Ectodermal cell (in vitro differentiated cells): ENCODE data around the gene LYPD1.

Source experiments
- H3K27ac ChIP-seq: 2 replicates; pipeline ENCODE4 v1.7.0; 2013; ENCODE audit warnings: mild to moderate bottlenecking, low read depth, low read length; ENCODE audit not compliant: insufficient read depth, poor library complexity, severe bottlenecking
- H3K27me3 ChIP-seq: 2 replicates; pipeline ENCODE4 v1.7.0; 2013; ENCODE audit warnings: mild to moderate bottlenecking, low read length; ENCODE audit not compliant: insufficient read depth, control insufficient read depth, poor library complexity, severe bottlenecking
- H3K36me3 ChIP-seq: one replicate; pipeline ENCODE4 v1.7.0; 2013; ENCODE audit warnings: low read length; ENCODE audit not compliant: control insufficient read depth, insufficient read depth
- H3K4me1 ChIP-seq: one replicate; pipeline ENCODE4 v1.7.0; 2013; ENCODE audit warnings: low read length; ENCODE audit not compliant: control insufficient read depth, insufficient read depth
- H3K4me3 ChIP-seq: 2 replicates; pipeline ENCODE4 v1.7.0; 2013; ENCODE audit warnings: low read depth, low read length, control low read depth; ENCODE audit not compliant: insufficient read depth
- H3K9me3 ChIP-seq: 2 replicates; pipeline ENCODE4 v1.7.0; 2013; ENCODE audit warnings: mild to moderate bottlenecking, low read length, moderate library complexity; ENCODE audit not compliant: control insufficient read depth
- WGBS, 2 experiments: methylation state at CpG; one replicate each; pipeline ENCODE4 v1.1.7; 2013; ENCODE audit warnings: missing lambda C conversion rate in 2 of 2; 5-methylcytosine and 5-hydroxymethylcytosine counted together

The LYPD1 gene

DNA sequence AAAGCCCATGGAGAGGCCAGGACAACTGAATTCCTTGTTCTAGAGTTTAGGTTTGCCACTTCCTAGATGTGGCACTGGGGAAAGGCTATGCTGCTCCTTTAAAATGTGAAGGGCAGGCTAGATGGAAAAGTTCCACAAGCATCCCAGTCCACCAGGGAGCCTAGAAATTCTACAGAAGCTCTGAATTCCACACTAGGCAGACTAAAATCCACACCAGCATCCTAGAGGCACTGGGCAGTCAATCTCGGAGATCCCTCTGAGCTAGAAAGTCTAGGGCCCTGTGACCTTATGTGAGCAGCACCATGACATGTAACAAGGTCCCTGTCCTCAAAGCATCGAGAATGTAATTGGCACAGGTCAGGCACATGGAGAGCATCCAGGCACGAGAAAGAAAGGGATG is 71.5 kb downstream of the LYPD1 start:
- Histone ChIP-seq H3K4me3 (no peak overlapping the region), H3K27ac (no peak overlapping the region), H3K27me3 (no peaks in the 10 kb centered on the region), H3K4me1 (no peaks in the 10 kb centered on the region), H3K36me3 (no peaks in the 10 kb centered on the region), H3K9me3 (no peaks in the 10 kb centered on the region)
- WGBS, 2 experiments = 93 to 94% methylated on average over 3 of the region's 3 CpGs

DNA sequence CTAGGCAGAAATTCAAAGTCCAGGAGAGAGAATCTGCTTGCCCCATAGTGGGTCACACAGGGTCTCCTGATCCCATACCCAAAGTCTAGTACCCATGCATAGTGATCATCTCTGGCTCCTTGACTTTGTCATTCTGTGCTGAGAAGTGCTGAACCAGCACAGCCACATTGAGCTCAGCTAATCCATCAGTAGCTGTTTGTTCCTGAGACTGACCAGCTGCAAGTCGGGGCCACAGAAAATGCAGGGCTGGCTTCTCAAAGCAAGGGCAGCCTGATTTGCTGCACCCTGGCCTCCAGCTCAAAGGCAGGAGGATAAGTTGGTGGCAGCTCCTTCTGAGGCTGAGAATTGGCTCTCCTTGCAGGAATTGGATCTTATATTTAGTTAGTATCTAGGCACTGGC is 72.2 kb downstream of the LYPD1 start:
- Histone ChIP-seq H3K27me3 (no peaks in the 10 kb centered on the region), H3K4me3 (no peak overlapping the region)

DNA sequence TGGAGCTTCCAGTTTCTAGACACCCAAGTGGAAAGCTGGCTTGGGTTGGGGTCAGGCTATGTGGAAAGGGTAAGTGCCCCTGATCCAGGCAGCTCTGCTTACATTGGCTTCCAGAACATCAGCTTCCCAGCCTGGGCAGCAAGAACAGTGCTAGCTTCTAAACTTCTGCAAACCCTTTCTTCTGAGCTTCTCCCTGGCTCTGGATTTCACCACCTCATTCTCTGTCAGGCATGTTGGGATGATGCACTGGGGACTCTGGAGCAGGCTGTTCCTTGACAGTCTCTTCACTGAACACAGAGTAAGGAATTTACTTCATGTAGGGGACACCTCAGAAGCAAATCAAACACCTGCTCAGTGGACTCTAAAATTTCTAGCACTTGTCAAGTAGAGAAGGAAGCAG is 72.8 kb downstream of the LYPD1 start:
- H3K27ac ChIP-seq = no peak overlapping the region
- no peaks in the 10 kb centered on the region for H3K36me3 ChIP-seq
- no peaks in the 10 kb centered on the region for H3K9me3 ChIP-seq
- no peaks in the 10 kb centered on the region for H3K4me1 ChIP-seq
- no peaks in the 10 kb centered on the region for H3K27me3 ChIP-seq
- no peak overlapping the region for H3K4me3 ChIP-seq

More for the DNA sequence above, 72.2 kb downstream of the LYPD1 start:
- H3K4me1 ChIP-seq = no peaks in the 10 kb centered on the region
- no peak overlapping the region for H3K27ac ChIP-seq
- no peaks in the 10 kb centered on the region for H3K36me3 ChIP-seq
- no peaks in the 10 kb centered on the region for H3K9me3 ChIP-seq
- 91 to 95% methylated on average over 1 of the region's 1 CpG for WGBS, 2 experiments

DNA sequence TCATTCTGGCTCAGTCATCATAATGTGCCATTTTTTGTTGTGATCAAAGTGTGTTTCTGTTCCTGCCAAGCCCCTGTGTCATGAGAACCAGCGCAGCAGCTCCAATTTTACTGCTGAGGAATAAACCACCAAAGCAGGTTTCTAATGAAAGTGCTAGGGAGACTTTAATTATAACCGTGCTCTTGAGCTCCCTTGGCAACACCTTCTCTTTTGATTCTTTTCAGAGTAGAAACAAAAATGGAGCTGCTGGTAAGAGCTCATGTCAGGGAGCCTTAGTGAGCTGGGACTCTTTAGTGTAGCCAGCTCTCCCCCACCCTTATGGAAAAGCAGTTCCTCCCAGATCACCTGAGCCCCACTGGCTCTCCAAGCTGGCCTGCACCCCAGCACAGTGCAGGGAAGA is 74.3 kb downstream of the LYPD1 start:
- no peaks in the 10 kb centered on the region for H3K27me3 ChIP-seq
- no peaks in the 10 kb centered on the region for H3K36me3 ChIP-seq
- WGBS, 2 experiments = 89 to 100% methylated on average over 2 of the region's 2 CpGs
- H3K4me1 ChIP-seq = no peaks in the 10 kb centered on the region
- H3K27ac ChIP-seq = no peak overlapping the region
- H3K9me3 ChIP-seq = no peaks in the 10 kb centered on the region
- no peak overlapping the region for H3K4me3 ChIP-seq

- H3K4me3 ChIP-seq = no peak overlapping the region
- H3K27me3 ChIP-seq = no peaks in the 10 kb centered on the region
- no peaks in the 10 kb centered on the region for H3K36me3 ChIP-seq
- 90 to 96% methylated on average over 5 to 6 of the region's 6 CpGs for WGBS, 2 experiments
- H3K27ac ChIP-seq = no peak overlapping the region
- H3K9me3 ChIP-seq = no peaks in the 10 kb centered on the region
- H3K4me1 ChIP-seq = peaks cover 3% of the 10 kb centered on the region
Observed at GRCh38 chr2:132595186-132595585, 74.8 kb downstream of the LYPD1 start.
